ENCODE measurements around the gene TPGS1.

DNA sequence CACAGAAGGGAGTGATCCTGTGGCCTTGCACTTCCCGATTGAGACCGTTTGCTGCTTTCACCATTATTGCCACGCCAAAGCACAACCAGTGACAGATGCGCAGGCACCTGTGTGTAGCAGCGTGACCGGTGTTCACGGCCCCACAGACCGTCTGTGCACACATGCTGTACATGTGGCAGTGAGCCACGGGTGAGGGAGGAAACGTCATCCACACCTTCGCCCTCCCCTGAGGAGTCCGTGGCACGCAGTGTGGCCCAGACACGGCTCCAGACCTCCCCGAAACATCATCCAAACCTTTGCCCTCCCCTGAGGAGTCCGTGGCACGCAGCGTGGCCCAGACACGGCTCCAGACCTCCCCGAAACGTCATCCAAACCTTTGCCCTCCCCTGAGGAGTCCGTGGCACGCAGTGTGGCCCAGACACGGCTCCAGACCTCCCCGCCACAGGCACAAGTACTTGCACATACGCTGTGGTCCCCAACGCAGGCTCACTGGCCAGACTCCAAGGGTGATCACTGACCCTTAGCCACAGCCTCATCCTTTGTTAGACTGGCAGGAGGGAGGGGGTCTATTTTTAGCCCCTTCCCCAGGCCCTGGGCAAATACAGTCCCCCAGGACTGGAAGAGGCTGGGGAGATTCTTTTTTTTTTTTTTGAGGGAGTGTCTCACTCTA lies 38.6 kb upstream of the TPGS1 start:
- TF ChIP-seq, protein P1, sequence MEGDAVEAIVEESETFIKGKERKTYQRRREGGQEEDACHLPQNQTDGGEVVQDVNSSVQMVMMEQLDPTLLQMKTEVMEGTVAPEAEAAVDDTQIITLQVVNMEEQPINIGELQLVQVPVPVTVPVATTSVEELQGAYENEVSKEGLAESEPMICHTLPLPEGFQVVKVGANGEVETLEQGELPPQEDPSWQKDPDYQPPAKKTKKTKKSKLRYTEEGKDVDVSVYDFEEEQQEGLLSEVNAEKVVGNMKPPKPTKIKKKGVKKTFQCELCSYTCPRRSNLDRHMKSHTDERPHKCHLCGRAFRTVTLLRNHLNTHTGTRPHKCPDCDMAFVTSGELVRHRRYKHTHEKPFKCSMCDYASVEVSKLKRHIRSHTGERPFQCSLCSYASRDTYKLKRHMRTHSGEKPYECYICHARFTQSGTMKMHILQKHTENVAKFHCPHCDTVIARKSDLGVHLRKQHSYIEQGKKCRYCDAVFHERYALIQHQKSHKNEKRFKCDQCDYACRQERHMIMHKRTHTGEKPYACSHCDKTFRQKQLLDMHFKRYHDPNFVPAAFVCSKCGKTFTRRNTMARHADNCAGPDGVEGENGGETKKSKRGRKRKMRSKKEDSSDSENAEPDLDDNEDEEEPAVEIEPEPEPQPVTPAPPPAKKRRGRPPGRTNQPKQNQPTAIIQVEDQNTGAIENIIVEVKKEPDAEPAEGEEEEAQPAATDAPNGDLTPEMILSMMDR (IDR thresholded peaks at IDR 0.05; ENCODE audit: borderline replicate concordance, extremely low read depth, low read length, poor library complexity, severe bottlenecking) = no peak
- TF ChIP-seq EZH2 (IDR thresholded peaks at IDR 0.05; ENCODE audit: borderline replicate concordance, low read depth, low read length, severe bottlenecking) = no peak

Data from DND-41 (cell line).